Vagina (tissue), 2 donors: ENCODE data around the gene LRRC47.

Experiments
- CTCF ChIP-seq, 3 experiments: fragments of 450-650 bp in 2 of 3; fragments of 200-600 bp in 1 of 3; sonication (generic) in 1 of 3; IDR thresholded peaks; one replicate each; pipeline ENCODE4 v1.5.1; 2017 to 2019; ENCODE audit warnings: antibody characterized with exemption in 3 of 3, mild to moderate bottlenecking in 2 of 3, moderate library complexity in 2 of 3
- POLR2A ChIP-seq, 2 donors: fragments of 450-650 bp; IDR thresholded peaks; one replicate each; pipeline ENCODE4 v1.6.1; 2017; ENCODE audit warnings: antibody characterized with exemption in 2 of 2, mild to moderate bottlenecking in 2 of 2, moderate library complexity in 2 of 2

- TF ChIP-seq CTCF (IDR thresholded peaks at IDR 0.05) (no peak), POLR2A (IDR thresholded peaks at IDR 0.05) (no peak)
These were observed 25.1 kb upstream of the LRRC47 start for GRCh38 chr1:3821447-3821846.
